HepG2 (cell line): ENCODE measurements around the gene PIKFYVE. TPM values are rescaled to one million over a fixed set of nuclear protein-coding genes. Genes with fewer than 3 reads are reported as not detected.
A peak's percentile ranks its signal among the peaks of the same experiment; 100 is the strongest.

Experiments used
- ARHGAP35 ChIP-seq: sonication (generic); formaldehyde crosslinking; IDR thresholded peaks from 2 replicates; pipeline ENCODE4 v1.9.0; 2022; ENCODE audit warnings: mild to moderate bottlenecking, inconsistent platforms, moderate library complexity, missing genetic modification reagents, borderline replicate concordance
- CHD2 ChIP-seq: IDR thresholded peaks from 2 replicates; pipeline ENCODE4 v1.6.1; 2011; ENCODE audit warnings: low read depth, low read length, improper control_type of control experiment
- IKZF1 ChIP-seq: fragments of 450-650 bp; IDR thresholded peaks from 2 replicates; pipeline ENCODE4 v1.7.1; 2016
- KMT2A ChIP-seq: sonication (generic); formaldehyde crosslinking; IDR thresholded peaks from 2 replicates; pipeline ENCODE4 v1.4.0; 2020; ENCODE audit warnings: missing genetic modification reagents
- NBN ChIP-seq: fragments of 450-650 bp; conservative IDR thresholded peaks from 2 replicates; pipeline ENCODE4 v1.6.1; 2017
- NR2F2 ChIP-seq: IDR thresholded peaks from 2 replicates; pipeline ENCODE4 v1.6.1; 2012; ENCODE audit warnings: low read depth, inconsistent platforms, borderline replicate concordance
- RARG ChIP-seq: sonication (generic); formaldehyde crosslinking; IDR thresholded peaks from 2 replicates; pipeline ENCODE4 v1.4.0; 2020; ENCODE audit warnings: low read depth, mild to moderate bottlenecking, missing genetic modification reagents
- STAT5B ChIP-seq: sonication (generic); formaldehyde crosslinking; IDR thresholded peaks from 2 replicates; pipeline ENCODE4 v1.4.0; 2020; ENCODE audit warnings: missing genetic modification reagents
- THAP11 ChIP-seq: IDR thresholded peaks from 2 replicates; pipeline ENCODE4 v1.6.1; 2016; ENCODE audit warnings: missing biosample characterization, missing genetic modification reagents
- ZFP1 ChIP-seq: IDR thresholded peaks from 2 replicates; pipeline ENCODE4 v1.6.1; 2016
- ZNF235 ChIP-seq: sonication (generic); formaldehyde crosslinking; IDR thresholded peaks from 2 replicates; pipeline ENCODE4 v1.8.1; 2023; ENCODE audit warnings: mild to moderate bottlenecking, missing genetic modification reagents, borderline replicate concordance
- ZNF331 ChIP-seq: sonication (generic); formaldehyde crosslinking; IDR thresholded peaks from 2 replicates; pipeline ENCODE4 v1.4.0; 2020; ENCODE audit warnings: missing genetic modification reagents
- ZNF33A ChIP-seq: sonication (generic); formaldehyde crosslinking; IDR thresholded peaks from 2 replicates; pipeline ENCODE4 v1.5.1; 2020; ENCODE audit warnings: missing genetic modification reagents, mild to moderate bottlenecking, moderate library complexity, borderline replicate concordance
- ZNF761 ChIP-seq: sonication (generic); formaldehyde crosslinking; conservative IDR thresholded peaks from 2 replicates; pipeline ENCODE4 v1.4.0; 2020; ENCODE audit warnings: mild to moderate bottlenecking, missing genetic modification reagents
- ZSCAN12 ChIP-seq: sonication (generic); formaldehyde crosslinking; IDR thresholded peaks from 2 replicates; pipeline ENCODE4 v1.9.0; 2021; ENCODE audit warnings: mild to moderate bottlenecking, missing genetic modification reagents
- polyA plus RNA-seq, 8 experiments: library from polyadenylated mRNA; depleted of rRNA in 3 of 8; stranded (reverse) in 7 of 8; unstranded in 1 of 8; fragments of >200 nt; fragmentation: Illumina TruSeq in 4 of 8; extraction: Trizol in 4 of 8; gene quantifications; 2 replicates each; pipeline versions ENCODE4 v1.2.1 to v1.2.3, GENCODE V29; 2011 to 2016; ENCODE audit warnings: low read depth in 4 of 8, missing spikeins in 1 of 8, mixed read lengths in 1 of 8; ENCODE audit not compliant: insufficient read depth in 1 of 8
- total RNA-seq, 5 experiments: library from RNA; depleted of rRNA; stranded (reverse); fragments of >200 nt; fragmentation: Illumina TruSeq; extraction: Trizol; gene quantifications; 2 replicates each; pipeline ENCODE4 v1.2.3, GENCODE V29; 2016; ENCODE audit warnings: low read depth in 1 of 5
- TF ChIP-seq, protein P1 (sequence below): sonication (generic); formaldehyde crosslinking; IDR thresholded peaks from 2 replicates; pipeline ENCODE4 v1.8.0; 2022; ENCODE audit warnings: missing genetic modification reagents, mild to moderate bottlenecking, borderline replicate concordance
- TF ChIP-seq, protein P2 (sequence below): IDR thresholded peaks from 2 replicates; pipeline ENCODE4 v1.6.1; 2016
- TF ChIP-seq, protein P3 (sequence below): sonication (generic); formaldehyde crosslinking; IDR thresholded peaks from 2 replicates; pipeline ENCODE4 v1.5.0; 2020; ENCODE audit warnings: mild to moderate bottlenecking, missing genetic modification reagents, moderate library complexity
- TF ChIP-seq, protein P4 (sequence below): sonication (generic); formaldehyde crosslinking; conservative IDR thresholded peaks from 2 replicates; pipeline ENCODE4 v1.4.0; 2020; ENCODE audit warnings: missing genetic modification reagents
- TF ChIP-seq, protein P5 (sequence below): sonication (generic); formaldehyde crosslinking; IDR thresholded peaks from 2 replicates; pipeline ENCODE4 v1.4.0; 2020; ENCODE audit warnings: missing genetic modification reagents

Gene PIKFYVE
- total and polyA plus RNA-seq, 2 of the 13 experiments (the other 11 are each of a cell fraction or from before 2014, with no cell fraction given): 20.2 to 21.7 TPM

DNA sequence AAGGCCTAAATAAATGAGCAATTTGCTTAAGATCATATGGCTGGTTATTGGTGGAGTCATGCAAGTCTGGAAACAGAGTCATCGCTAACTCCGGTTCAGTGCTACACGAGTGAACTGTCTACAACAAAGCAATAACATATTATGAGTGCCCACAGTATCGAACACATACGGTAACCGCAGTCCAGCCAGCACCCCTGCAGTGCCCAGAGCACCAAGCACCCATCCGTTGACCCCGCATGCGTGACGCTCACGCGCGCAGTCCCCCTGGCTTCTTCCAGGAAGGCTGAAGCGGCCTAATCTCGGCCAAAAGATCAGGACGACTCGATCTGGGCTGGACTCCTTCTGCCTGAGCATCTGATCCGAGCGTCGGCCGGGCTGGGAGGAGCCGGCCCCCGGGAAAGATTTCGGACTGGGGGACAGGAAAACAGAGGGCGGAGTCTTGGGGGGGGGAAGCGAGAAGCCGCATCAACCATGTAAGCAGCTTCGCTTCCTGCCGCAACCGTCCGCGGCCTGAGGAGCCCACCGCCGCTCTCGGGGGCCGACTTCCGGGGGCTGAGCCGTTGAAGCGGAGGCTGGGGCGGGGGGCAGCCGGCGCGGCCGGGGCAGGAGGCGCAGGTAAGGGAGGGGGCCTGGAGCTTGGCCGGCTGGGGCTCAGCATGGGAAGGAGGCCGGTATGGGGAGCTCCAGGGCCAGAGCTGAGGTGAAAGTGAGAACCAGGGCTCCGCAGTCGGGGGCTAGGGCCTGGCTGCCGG lies at the start of gene PIKFYVE (continued):
- TF ChIP-seq, protein P1, sequence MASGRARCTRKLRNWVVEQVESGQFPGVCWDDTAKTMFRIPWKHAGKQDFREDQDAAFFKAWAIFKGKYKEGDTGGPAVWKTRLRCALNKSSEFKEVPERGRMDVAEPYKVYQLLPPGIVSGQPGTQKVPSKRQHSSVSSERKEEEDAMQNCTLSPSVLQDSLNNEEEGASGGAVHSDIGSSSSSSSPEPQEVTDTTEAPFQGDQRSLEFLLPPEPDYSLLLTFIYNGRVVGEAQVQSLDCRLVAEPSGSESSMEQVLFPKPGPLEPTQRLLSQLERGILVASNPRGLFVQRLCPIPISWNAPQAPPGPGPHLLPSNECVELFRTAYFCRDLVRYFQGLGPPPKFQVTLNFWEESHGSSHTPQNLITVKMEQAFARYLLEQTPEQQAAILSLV (CRISPR knock-in tag): peak; percentile 91
- no peak for TF ChIP-seq NBN
- TF ChIP-seq, protein P2, sequence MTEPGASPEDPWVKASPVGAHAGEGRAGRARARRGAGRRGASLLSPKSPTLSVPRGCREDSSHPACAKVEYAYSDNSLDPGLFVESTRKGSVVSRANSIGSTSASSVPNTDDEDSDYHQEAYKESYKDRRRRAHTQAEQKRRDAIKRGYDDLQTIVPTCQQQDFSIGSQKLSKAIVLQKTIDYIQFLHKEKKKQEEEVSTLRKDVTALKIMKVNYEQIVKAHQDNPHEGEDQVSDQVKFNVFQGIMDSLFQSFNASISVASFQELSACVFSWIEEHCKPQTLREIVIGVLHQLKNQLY (CRISPR knock-in tag): peak; percentile 97
- TF ChIP-seq RARG (CRISPR knock-in tag): no peak
- TF ChIP-seq, protein P3, sequence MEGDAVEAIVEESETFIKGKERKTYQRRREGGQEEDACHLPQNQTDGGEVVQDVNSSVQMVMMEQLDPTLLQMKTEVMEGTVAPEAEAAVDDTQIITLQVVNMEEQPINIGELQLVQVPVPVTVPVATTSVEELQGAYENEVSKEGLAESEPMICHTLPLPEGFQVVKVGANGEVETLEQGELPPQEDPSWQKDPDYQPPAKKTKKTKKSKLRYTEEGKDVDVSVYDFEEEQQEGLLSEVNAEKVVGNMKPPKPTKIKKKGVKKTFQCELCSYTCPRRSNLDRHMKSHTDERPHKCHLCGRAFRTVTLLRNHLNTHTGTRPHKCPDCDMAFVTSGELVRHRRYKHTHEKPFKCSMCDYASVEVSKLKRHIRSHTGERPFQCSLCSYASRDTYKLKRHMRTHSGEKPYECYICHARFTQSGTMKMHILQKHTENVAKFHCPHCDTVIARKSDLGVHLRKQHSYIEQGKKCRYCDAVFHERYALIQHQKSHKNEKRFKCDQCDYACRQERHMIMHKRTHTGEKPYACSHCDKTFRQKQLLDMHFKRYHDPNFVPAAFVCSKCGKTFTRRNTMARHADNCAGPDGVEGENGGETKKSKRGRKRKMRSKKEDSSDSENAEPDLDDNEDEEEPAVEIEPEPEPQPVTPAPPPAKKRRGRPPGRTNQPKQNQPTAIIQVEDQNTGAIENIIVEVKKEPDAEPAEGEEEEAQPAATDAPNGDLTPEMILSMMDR (CRISPR knock-in tag): 0 out of 2 replicates have a peak, but pooled peaks have one; percentile 40
- TF ChIP-seq ZSCAN12 (CRISPR knock-in tag): no peak
- no peak; the same call in 1 of the 2 replicates for TF ChIP-seq NR2F2
- TF ChIP-seq, protein P4, sequence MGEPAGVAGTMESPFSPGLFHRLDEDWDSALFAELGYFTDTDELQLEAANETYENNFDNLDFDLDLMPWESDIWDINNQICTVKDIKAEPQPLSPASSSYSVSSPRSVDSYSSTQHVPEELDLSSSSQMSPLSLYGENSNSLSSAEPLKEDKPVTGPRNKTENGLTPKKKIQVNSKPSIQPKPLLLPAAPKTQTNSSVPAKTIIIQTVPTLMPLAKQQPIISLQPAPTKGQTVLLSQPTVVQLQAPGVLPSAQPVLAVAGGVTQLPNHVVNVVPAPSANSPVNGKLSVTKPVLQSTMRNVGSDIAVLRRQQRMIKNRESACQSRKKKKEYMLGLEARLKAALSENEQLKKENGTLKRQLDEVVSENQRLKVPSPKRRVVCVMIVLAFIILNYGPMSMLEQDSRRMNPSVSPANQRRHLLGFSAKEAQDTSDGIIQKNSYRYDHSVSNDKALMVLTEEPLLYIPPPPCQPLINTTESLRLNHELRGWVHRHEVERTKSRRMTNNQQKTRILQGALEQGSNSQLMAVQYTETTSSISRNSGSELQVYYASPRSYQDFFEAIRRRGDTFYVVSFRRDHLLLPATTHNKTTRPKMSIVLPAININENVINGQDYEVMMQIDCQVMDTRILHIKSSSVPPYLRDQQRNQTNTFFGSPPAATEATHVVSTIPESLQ (CRISPR knock-in tag): peak; percentile 88
- peak; percentile 91 for TF ChIP-seq THAP11 (CRISPR knock-in tag)
- peak; percentile 85 for TF ChIP-seq KMT2A (CRISPR knock-in tag)
- TF ChIP-seq ZNF331: peak; percentile 87; the same call in 1 of the 2 replicates
- peak; percentile 57; the same call in 1 of the 2 replicates for TF ChIP-seq ARHGAP35 (CRISPR knock-in tag)
- no peak for TF ChIP-seq CHD2
- TF ChIP-seq, protein P5, sequence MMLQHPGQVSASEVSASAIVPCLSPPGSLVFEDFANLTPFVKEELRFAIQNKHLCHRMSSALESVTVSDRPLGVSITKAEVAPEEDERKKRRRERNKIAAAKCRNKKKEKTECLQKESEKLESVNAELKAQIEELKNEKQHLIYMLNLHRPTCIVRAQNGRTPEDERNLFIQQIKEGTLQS (CRISPR knock-in tag): no peak
- TF ChIP-seq IKZF1: no peak
- TF ChIP-seq ZNF33A: no peak; the same call in 1 of the 2 replicates
- no peak; the same call in 1 of the 2 replicates for TF ChIP-seq ZNF235 (CRISPR knock-in tag)
- TF ChIP-seq STAT5B (CRISPR knock-in tag): no peak; the same call in 1 of the 2 replicates
- TF ChIP-seq ZFP1 (CRISPR knock-in tag): no peak; the same call in none of the 2 replicates
- TF ChIP-seq ZNF761 (CRISPR knock-in tag): peak; percentile 95
